ENCODE results near the gene APOLD1.
A peak's percentile ranks its signal among the peaks of the same experiment; 100 is the strongest.
"Not testable (repeated sequence)": the region's sequence is repeated elsewhere in the genome, so short reads cannot be mapped to it uniquely, and the experiment has no call there.

The APOLD1 gene, protein sequence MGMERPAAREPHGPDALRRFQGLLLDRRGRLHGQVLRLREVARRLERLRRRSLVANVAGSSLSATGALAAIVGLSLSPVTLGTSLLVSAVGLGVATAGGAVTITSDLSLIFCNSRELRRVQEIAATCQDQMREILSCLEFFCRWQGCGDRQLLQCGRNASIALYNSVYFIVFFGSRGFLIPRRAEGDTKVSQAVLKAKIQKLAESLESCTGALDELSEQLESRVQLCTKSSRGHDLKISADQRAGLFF

DNA sequence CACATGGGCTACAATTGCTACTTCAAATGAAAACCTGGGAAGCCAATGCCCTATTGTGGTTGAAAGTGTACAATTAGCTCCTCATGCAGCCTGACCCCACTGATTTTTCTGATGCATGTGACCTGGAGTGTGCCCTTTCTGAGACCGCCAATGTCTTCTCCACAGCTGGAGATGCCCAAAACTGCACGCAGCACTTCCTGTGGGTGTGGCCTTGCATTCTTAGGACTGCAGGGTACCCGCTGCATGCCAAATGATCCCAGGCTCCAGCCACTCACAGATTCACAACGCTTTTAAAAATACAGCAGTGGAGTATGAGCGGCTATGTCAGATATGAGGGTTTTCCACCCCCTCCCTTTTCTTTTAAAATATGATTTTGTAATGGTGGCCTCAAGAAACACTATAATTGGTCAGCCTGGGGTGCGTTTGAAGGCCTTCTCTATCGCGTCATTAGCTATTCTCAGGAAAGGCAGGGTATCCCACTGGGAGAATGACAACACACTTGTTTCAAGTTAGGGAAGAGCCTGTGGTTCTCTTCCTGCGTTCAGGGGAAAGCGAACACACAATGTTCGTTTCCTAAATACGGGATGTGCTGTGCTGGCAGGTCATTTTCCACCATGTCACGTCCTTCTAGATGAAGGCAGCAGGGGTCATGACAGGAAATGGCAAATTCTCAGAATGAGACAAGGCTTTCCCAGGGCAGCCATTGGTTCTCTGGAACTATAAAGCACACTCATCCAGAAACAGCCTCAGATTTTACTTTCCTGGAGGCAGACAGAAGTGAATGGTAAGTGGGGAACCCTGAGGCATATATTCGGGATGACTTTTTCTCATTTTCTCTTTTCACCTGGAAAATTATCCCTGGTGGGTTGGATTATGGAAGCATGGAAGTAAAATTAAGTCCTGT is at the start of gene APOLD1:
Gene APOLD1, plus strand, starts transcription at position 749 of the 904 bp plus-strand sequence. Its CDS starts 33 bp downstream, at position 782.
- Histone ChIP-seq H3K4me1 (ENCODE audit: insufficient read depth, low read length) (peaks cover 11% of the 10 kb centered on the region), H3K9me3 (ENCODE audit: control insufficient read depth, insufficient read depth, low read length) (no peaks in the 10 kb centered on the region), H3K36me3 (ENCODE audit: insufficient read depth, low read length) (no peaks in the 10 kb centered on the region), H3K9ac (ENCODE audit: low read depth, low read length) (peak within 1 kb of the TSS; percentile 50; the same call in 1 of the 2 replicates)

DNA sequence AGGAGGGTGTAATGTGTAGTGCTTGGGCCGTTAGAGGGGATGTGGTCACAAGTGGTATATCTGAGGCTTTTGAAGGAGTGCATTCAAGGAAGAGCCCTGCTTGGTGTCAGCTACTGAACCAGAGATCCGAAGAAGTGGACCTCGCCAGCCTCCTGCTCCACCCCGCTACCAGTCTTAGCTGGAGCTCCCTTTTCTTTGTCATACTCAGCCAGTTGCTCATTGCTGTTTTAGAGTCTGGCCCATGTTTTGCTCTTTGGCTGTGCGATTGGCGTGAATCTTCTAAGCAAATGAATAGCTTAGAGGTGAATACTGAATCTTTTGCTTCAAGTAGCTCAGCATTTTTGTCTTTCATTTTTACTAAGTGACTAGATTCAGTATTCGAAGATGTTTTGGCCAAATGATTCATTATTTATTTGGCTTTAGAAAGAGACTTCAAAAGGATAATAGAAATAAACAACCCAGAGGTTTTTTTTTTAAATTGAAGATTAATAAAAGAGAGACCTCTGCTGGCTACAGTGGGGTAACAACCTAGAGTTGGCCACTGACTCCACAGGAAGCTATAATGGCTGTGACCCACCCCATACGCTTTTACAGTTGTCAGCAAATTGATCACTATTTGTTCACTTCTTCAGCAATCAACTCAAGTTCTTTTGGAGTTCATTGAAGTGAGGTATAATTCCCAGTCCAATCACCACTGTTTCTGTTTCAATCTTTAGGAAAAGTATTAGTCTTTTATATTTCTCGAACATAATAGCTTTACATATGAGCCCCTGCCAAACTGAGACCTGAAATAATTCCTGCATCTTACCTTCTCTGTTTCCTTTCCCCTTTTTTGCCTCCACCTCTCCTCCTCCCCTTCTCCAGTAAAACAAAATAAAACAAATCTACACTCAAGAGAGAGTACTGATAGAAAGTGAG is 48.4 kb upstream of the APOLD1 start:
- Histone ChIP-seq H3K9ac (ENCODE audit: low read depth, low read length) (no peak overlapping the region), H3K36me3 (ENCODE audit: insufficient read depth, low read length) (no peaks in the 10 kb centered on the region), H3K4me1 (ENCODE audit: insufficient read depth, low read length) (no peaks in the 10 kb centered on the region), H3K9me3 (ENCODE audit: control insufficient read depth, insufficient read depth, low read length) (no peaks in the 10 kb centered on the region)

DNA sequence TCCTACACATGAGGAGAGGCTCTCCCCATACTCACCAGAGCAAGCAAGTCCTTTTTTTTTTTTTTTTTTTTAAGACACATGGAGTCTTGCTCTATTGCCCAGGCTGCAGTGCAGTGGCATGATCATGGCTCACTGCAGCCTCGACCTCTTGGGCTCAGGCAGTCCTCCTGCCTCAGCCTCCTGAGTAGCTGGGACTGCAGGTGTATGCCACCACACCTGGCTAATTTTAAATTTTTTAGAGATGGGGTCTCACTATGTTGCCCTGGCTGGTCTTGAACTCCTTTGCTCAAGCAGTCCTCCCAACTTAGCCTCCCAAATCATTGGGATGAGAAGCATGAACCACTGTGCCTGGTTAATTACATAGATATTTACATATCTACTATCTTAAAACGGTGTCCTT is 47.3 kb upstream of the APOLD1 start:
- not testable (repeated sequence) for H3K36me3 ChIP-seq (ENCODE audit: insufficient read depth, low read length); H3K4me1 ChIP-seq (ENCODE audit: insufficient read depth, low read length); H3K9ac ChIP-seq (ENCODE audit: low read depth, low read length); H3K9me3 ChIP-seq (ENCODE audit: control insufficient read depth, insufficient read depth, low read length)

DNA sequence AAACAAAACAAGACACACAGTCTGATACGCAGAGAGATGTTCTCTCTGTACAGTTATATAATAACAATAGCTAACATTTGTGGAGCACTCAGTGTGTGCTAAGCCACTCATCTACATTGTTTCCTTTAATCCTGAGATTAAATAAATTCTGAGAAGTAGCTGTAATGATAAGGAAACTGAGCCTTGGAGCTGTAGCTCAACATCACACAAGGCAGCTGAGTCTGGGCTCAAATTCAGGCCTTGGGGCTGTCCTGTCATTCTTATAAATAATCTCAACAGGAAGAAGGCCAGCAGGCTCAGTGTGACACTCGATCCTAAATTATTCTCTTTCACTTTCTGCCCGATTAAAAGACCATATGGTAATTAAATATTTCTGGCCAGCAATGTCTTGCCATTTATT is 43.8 kb upstream of the APOLD1 start:
- H3K9me3 ChIP-seq (ENCODE audit: control insufficient read depth, insufficient read depth, low read length) = no peaks in the 10 kb centered on the region
- H3K9ac ChIP-seq (ENCODE audit: low read depth, low read length) = no peak overlapping the region
- H3K36me3 ChIP-seq (ENCODE audit: insufficient read depth, low read length) = no peaks in the 10 kb centered on the region
- peaks cover 10% of the 10 kb centered on the region; the same call in 1 of the 2 replicates for H3K4me1 ChIP-seq (ENCODE audit: insufficient read depth, low read length)

DNA sequence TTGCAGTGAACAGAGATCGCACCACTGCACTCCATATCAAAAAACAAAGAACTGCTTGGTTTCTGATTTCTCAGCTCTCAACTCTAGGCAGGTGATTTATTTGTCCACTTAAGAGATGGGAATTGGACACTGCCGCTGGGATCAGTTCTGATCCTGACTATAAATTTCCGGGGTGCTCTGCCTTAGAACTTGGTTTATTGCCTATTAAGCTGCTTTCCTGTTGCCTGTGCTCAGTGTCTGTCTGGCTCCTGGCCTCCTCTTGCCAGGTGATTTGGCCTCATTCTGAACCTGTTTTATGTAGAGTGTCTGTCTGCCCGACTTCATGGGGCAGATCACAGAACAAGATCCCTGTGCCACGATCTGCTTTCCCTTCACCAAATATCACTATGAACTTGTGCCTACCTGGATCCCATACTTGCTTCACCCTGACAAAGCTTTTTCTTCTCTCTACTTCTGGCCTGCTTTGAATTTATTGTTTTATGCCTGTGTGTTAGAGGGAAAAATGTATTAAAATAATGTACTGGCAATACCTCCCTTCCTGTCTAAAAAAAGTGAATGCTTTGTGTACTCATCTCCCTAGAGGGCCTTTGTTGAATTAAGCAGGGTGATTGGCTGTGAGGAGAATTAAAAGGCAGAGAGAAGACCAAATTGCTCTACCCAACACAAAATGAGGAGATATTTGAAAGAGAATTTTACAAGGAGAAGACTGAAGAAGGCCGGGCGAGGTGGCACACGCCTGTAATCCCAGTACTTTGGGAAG is 40.7 kb upstream of the APOLD1 start:
- Histone ChIP-seq H3K36me3 (ENCODE audit: insufficient read depth, low read length) (no peaks in the 10 kb centered on the region), H3K9me3 (ENCODE audit: control insufficient read depth, insufficient read depth, low read length) (no peaks in the 10 kb centered on the region), H3K4me1 (ENCODE audit: insufficient read depth, low read length) (peaks cover 10% of the 10 kb centered on the region; the same call in 1 of the 2 replicates), H3K9ac (ENCODE audit: low read depth, low read length) (no peak overlapping the region)

DNA sequence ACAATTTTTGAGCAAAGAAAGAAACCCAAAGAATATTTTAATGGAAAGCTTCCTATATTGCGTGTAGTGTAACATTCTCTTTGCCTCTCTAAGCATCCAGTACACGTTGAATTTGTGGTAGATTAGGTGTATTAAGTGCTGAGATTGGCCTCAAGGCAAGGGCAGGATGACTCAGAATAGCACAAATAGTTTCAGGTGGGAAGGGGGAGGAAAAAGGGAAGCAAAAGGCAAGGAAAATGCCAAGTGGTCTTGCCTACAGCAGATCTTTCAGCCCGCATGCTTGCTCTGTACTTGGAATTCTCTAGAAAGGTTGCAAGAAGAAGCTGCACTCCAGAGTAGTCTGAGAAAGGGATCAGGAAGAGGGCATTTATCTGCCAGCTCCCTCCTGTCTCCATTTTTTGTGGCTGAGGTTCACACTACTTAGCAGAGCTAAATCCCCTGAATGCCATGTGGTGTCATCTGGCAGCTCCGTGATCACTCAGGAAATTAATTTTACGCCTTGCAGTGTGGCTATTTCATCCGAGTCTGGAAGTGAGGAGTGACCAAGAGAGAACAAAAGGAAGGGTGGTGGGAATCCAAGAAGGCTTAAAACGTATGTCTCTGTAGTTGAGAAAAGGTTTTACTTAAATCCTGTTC is 39.8 kb upstream of the APOLD1 start:
- Histone ChIP-seq H3K4me1 (ENCODE audit: insufficient read depth, low read length) (peaks cover 10% of the 10 kb centered on the region; the same call in 1 of the 2 replicates), H3K36me3 (ENCODE audit: insufficient read depth, low read length) (no peaks in the 10 kb centered on the region), H3K9ac (ENCODE audit: low read depth, low read length) (no peak overlapping the region), H3K9me3 (ENCODE audit: control insufficient read depth, insufficient read depth, low read length) (no peaks in the 10 kb centered on the region)

DNA sequence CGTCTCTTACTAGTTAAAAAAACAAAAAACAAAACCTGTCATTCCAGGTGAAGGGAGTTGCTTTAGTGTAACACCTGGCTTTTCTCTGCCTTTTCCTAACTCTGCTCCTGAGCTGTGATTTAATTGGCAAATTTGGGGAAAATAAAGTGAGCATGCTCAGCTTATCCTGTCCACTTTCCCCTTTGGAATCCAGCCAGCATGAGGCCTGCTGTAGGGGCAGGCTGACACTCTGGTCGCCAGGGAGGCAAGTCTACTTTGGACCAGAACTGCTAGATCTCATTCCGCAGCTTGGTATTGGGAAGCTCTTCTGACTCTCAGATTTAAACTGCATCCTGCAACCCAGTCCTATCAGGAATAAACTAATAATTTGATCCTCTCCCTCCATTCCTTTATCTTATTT is 38.2 kb upstream of the APOLD1 start:
- Histone ChIP-seq H3K9ac (ENCODE audit: low read depth, low read length) (no peak overlapping the region), H3K9me3 (ENCODE audit: control insufficient read depth, insufficient read depth, low read length) (no peaks in the 10 kb centered on the region), H3K4me1 (ENCODE audit: insufficient read depth, low read length) (peaks cover 10% of the 10 kb centered on the region; the same call in 1 of the 2 replicates), H3K36me3 (ENCODE audit: insufficient read depth, low read length) (no peaks in the 10 kb centered on the region)

DNA sequence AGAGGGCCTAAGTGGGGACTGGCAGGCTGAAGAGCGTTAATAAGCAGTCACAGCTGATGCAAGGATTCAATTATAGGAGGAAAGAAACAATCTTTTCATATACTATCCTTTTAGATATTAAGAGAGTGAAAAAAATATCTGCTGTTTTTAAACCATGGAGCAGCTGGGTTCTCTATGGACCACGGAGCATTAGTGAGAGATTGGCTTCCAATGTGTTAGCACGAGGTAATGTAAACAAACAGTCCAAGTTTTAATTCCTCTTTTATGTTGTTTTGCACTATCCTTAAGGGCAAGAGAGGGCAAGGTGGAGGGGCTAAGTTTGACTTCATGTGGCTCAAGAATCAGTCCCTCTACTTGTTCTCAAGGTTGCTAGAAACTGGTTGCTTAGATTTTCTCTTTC is 37.4 kb upstream of the APOLD1 start:
- Histone ChIP-seq H3K4me1 (ENCODE audit: insufficient read depth, low read length) (peaks cover 10% of the 10 kb centered on the region; the same call in 1 of the 2 replicates), H3K9me3 (ENCODE audit: control insufficient read depth, insufficient read depth, low read length) (no peaks in the 10 kb centered on the region), H3K9ac (ENCODE audit: low read depth, low read length) (no peak overlapping the region), H3K36me3 (ENCODE audit: insufficient read depth, low read length) (no peaks in the 10 kb centered on the region)

DNA sequence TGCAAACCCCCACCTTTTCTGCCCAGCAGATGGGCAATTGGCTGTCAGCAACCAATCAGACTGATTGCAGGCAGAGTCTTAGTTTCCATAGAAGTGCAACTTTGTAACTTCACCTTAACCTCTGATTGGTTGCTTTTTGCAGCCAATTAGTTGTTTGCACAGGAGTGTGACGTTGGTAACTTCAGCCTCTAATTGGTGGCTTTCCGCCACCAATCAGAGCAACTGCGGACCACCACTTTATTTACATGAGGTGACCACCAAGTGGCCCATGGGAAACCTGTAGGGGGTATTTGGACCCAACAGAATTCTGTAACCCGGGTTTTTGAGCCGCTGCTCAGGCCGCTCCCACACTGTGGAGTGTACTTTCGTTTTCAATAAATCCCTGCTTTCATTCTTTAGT is 36.0 kb upstream of the APOLD1 start:
- Histone ChIP-seq H3K36me3 (ENCODE audit: insufficient read depth, low read length) (no peaks in the 10 kb centered on the region), H3K9me3 (ENCODE audit: control insufficient read depth, insufficient read depth, low read length) (no peaks in the 10 kb centered on the region), H3K9ac (ENCODE audit: low read depth, low read length) (no peak overlapping the region), H3K4me1 (ENCODE audit: insufficient read depth, low read length) (peaks cover 10% of the 10 kb centered on the region; the same call in 1 of the 2 replicates)

DNA sequence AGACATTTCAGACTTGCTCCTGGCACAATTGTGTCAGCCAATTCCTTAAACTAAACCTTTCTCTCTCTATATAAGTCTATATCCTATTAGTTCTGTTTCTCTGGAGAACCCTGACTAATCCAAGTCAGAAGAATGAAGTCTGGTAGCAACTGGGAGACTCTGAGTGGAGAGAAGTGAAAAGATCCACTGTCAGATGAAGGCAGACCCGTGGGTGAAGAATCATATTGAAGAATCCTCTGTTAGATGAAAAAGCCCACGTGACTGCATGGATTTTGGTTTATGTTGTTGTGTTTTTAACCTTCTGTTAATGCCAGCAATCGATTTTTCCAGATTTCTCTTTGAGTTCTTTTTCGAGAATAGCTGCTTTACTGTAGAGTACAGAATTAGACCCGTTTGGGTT is 29.5 kb upstream of the APOLD1 start:
- Histone ChIP-seq H3K9me3 (ENCODE audit: control insufficient read depth, insufficient read depth, low read length) (no peaks in the 10 kb centered on the region), H3K4me1 (ENCODE audit: insufficient read depth, low read length) (no peaks in the 10 kb centered on the region; the same call in 1 of the 2 replicates), H3K36me3 (ENCODE audit: insufficient read depth, low read length) (no peaks in the 10 kb centered on the region), H3K9ac (ENCODE audit: low read depth, low read length) (no peak overlapping the region)

DNA sequence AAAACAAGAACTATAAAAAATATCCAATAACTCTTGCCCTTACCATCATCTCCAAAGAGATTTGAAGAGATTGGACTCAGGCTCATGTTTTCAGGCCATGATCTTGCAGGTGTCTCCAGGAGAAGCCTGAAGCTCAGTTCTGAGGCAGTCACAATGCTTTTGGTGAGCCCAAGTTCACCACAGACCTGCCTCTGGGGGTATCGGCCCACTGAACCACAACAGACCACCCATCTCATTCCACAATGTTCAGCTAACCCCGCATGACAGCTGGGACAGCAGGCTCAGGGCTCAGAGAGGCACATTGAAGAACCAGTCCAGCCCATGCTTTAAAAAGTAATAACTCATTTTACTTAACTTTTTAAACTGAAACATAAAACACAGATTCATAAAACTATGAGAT is 28.3 kb upstream of the APOLD1 start:
- H3K4me1 ChIP-seq (ENCODE audit: insufficient read depth, low read length) = no peaks in the 10 kb centered on the region; the same call in 1 of the 2 replicates
- no peaks in the 10 kb centered on the region for H3K9me3 ChIP-seq (ENCODE audit: control insufficient read depth, insufficient read depth, low read length)
- no peaks in the 10 kb centered on the region for H3K36me3 ChIP-seq (ENCODE audit: insufficient read depth, low read length)
- no peak overlapping the region for H3K9ac ChIP-seq (ENCODE audit: low read depth, low read length)

DNA sequence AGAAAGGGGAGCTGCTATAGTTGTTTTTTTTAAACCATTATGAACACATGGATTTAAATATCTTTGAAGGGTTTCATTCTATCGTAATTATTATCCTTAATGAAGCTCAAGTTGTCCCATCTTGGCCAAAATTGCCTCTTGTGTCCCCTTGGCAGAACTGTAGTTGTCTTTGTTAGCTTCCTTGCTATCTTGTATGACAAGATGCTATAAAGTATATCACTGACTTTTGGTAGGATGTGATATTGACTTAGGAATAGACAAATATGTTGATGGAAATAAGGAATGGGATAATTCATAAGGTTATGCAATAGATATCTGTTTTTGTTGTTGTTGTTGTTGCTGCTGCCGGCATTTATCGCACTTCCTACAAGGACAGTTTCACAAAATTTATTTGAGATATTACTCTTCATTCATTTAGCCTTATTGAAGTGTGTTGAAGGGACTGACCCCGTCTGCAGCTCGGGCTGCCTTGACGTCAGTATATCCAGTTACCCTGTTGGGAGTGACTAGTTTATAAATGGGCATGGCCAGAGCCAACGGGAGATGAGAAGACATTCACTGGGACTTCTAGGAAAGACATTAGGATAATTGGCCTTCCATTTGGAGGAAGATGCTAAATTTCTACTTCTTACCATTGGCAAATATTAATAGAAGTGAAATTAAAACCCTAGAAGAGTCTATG is 26.1 kb upstream of the APOLD1 start:
- Histone ChIP-seq H3K36me3 (ENCODE audit: insufficient read depth, low read length) (no peaks in the 10 kb centered on the region), H3K4me1 (ENCODE audit: insufficient read depth, low read length) (no peaks in the 10 kb centered on the region; the same call in 1 of the 2 replicates), H3K9me3 (ENCODE audit: control insufficient read depth, insufficient read depth, low read length) (no peaks in the 10 kb centered on the region), H3K9ac (ENCODE audit: low read depth, low read length) (no peak overlapping the region)

DNA sequence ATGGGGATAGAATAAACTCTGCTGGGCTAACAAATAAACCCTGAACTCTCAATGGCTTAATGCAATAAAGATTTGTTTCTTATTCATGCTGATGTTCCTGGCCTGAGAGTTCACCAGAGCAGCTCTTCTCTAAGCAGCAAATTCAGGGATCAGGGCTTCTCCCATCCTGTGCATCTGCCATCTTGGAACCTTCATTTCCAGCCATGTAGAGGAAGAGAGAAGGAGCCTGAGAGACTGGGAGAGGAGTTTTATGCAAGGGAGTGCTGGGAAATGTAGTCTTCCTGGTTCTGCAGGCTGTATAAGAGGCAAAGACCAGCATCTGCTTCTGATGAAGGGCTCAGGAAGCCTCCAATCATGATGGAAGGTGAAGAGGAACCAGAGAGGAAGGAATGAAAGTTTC is 20.6 kb upstream of the APOLD1 start:
- Histone ChIP-seq H3K9ac (ENCODE audit: low read depth, low read length) (no peak overlapping the region), H3K4me1 (ENCODE audit: insufficient read depth, low read length) (no peaks in the 10 kb centered on the region), H3K9me3 (ENCODE audit: control insufficient read depth, insufficient read depth, low read length) (no peaks in the 10 kb centered on the region), H3K36me3 (ENCODE audit: insufficient read depth, low read length) (no peaks in the 10 kb centered on the region)

Measured in ES-I3 (cell line).